IMR-90 (cell line): ENCODE measurements around the gene ID2.

Source experiments
- CEBPB ChIP-seq: IDR thresholded peaks from 2 replicates; pipeline ENCODE4 v1.6.1; 2012; ENCODE audit warnings: low read depth, low read length, improper control_type of control experiment
- CTCF ChIP-seq: conservative IDR thresholded peaks from 2 replicates; pipeline ENCODE4 v1.5.1; 2012; ENCODE audit warnings: mild to moderate bottlenecking, low read depth, low read length, improper control_type of control experiment

GRCh38 chr2:8667896-8668512, 13.9 kb upstream of the ID2 start:
- TF ChIP-seq CTCF = no peak
- TF ChIP-seq CEBPB = no peak
